HG03439 (cell line): Measurements from ENCODE around the gene ATP4A.
"Not testable (repeated sequence)": the region's sequence is repeated elsewhere in the genome, so short reads cannot be mapped to it uniquely, and the experiment has no call there.

Experiments used
- ATAC-seq: cut with Tn5 transposase; IDR thresholded peaks from one replicate; pipeline ENCODE4 v1.9.1; 2021; ENCODE audit warnings: mild to moderate bottlenecking, moderate library complexity; ENCODE audit not compliant: unreplicated experiment

The ATP4A gene

DNA sequence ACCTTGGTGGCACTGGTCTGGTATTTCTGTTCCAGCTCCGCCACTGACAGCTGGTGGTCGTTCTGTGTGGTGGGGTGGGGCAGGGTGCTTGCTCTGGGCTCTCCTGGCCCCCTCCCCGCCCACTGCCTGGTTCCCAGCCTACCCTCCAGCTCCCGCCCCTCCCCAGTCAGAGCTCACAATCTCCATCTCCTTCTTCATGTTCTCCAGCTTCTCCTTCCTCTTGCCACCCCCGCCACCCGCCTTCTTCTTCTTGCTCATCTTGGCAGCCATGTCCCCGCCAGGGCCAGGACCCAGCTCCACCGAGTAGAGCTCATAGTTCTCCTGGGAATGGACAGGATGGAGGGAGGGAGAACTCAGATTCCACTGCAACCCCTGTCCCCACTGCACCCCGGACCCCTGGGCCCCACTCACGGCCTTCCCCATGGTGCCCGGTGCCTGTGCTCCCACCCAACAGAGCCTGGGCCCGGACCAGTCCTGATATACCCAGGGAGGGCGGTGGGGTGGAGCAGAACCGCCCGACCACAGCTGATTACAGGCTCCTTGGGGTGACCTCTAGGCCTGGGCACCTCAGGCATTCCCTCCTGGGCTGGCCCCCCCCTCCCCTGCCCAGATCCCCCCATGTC, at the start of gene ATP4A:
ATP4A (minus strand) TSS at position 452 of the 623 bp plus-strand sequence; CDS start at position 423, 29 bp downstream.
- no peak for ATAC-seq

DNA sequence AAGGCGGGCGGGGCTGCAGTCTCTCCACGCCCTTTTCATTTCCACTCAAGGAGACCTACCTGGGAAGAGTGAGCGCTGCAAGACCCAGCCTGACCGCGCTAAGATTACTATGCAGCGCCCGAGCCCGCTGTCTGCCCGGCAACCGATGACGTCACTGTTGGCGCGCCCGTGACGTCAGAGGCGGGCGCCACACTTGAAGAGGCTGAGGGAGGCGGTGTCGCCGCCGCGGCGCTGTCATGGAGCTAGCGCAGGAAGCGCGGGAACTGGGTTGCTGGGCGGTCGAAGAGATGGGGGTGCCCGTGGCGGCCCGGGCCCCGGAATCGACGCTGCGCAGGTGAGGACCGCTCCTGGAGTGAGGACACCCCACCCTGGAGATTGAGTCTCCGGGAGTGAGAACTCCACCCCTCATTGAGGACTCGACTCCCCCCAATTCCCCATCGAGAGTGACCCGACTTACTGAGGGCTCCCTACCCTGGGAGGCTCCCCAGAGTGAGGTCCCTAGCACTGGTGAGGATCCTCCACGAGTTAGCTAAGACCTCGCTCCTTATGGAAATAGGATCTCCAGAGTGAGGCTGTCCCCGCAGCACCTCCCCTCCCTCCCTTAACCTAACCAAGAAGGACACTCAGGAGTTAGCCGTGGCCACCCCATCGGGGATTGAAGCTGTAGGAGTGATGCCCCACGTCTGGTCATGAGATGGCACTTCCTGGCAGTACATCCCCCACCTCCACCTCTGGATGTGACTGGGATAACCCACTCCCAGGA, 49.3 kb upstream of the ATP4A start, which contains the start of gene HAUS5:
HAUS5 (plus strand) TSS at position 177 of the 763 bp plus-strand sequence; CDS start at position 237, 60 bp downstream.
- peak; percentile 78 for ATAC-seq

GRCh38 chr19:35612224-35612558, 48.7 kb upstream of the ATP4A start:
- ATAC-seq, result no peak

GRCh38 chr19:35609851-35610353, 46.4 kb upstream of the ATP4A start:
- no peak for ATAC-seq

- no peak for ATAC-seq
Measured at GRCh38 chr19:35608251-35608650, 44.8 kb upstream of the ATP4A start.

- no peak for ATAC-seq
Measured at GRCh38 chr19:35607661-35608060, 44.2 kb upstream of the ATP4A start.

GRCh38 chr19:35607170-35607569, 43.7 kb upstream of the ATP4A start:
- ATAC-seq, result not testable (repeated sequence)

- ATAC-seq, result not testable (repeated sequence)
Measured at GRCh38 chr19:35604436-35604835, 41.0 kb upstream of the ATP4A start.

DNA sequence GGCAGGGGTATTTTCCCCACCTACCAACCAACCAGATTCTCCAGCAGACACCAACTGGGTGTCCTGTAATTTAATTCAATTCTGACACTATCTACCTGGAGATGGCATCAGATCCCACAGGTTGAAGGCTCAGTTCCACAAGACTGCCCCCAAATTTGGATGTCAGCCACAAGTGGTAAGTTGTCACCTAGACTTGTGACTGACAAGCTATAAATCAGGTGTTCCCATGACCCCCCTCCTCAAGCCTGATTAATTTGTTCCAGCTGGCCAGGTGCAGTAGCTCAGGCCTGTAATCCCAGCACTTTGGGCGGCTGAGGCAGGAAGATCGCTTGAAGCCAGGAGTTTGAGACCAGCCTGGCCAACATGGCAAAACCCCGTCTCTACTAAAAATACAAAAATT, 38.5 kb upstream of the ATP4A start:
- ATAC-seq, result no peak

GRCh38 chr19:35596366-35596999, 33.0 kb upstream of the ATP4A start:
- peak; percentile 59 for ATAC-seq

DNA sequence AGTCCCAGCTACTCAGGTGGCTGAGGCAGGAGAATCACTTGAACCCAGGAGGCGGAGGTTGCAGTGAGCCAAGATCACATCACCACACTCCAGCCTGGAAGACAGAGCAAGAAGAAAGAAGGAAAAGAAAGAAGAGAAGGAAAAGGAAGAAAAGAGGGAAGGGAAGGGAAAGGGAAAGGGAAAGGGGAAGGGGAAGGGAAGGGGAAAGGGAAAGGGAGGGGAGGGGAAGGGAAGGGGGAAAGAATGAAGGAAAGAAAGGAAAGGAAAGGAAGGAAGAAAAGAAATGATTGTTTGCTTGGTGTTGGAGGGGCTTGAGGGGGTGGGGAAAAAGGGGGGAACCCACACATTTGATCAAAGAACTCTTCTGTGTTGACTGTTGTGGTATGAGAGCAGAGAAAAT, 32.5 kb upstream of the ATP4A start:
- no peak for ATAC-seq

- ATAC-seq, result not testable (repeated sequence)
Measured at GRCh38 chr19:35595026-35595425, 31.6 kb upstream of the ATP4A start.

DNA sequence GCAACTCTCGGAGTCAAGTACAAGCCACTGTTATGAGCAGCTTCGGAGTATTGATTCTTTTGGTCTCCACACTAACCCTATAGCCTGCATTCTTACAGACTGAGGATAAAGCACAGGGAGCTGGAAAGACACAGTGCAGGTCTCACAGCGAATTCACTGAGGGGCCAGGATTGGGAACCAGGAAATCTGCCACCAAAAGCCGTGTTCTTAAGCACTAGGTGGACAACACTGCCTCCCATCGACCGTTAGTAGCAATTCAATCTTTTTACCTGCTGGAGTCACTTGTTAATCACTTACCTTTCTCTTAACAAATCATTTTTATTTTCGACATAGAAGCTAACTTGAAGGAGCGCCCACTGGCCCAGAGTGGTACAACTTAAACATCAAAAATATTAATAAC, 28.8 kb upstream of the ATP4A start:
- no peak for ATAC-seq

GRCh38 chr19:35590875-35591274, 27.4 kb upstream of the ATP4A start:
- ATAC-seq, result no peak

GRCh38 chr19:35587321-35587720, 23.9 kb upstream of the ATP4A start:
- ATAC-seq, result no peak

GRCh38 chr19:35585848-35586247, 22.4 kb upstream of the ATP4A start, which contains the start of gene PMIS2:
PMIS2 (plus strand) TSS chr19:35586173; CDS start chr19:35586260, 87 bp downstream.
- ATAC-seq, result no peak

- no peak for ATAC-seq
Measured at GRCh38 chr19:35582760-35583159, 19.3 kb upstream of the ATP4A start.

- ATAC-seq, result no peak
Measured at GRCh38 chr19:35578707-35579106, 15.2 kb upstream of the ATP4A start.

GRCh38 chr19:35577918-35578317, 14.5 kb upstream of the ATP4A start:
- ATAC-seq, result no peak

- no peak for ATAC-seq
Measured at GRCh38 chr19:35571406-35571965, 8.0 kb upstream of the ATP4A start.

DNA sequence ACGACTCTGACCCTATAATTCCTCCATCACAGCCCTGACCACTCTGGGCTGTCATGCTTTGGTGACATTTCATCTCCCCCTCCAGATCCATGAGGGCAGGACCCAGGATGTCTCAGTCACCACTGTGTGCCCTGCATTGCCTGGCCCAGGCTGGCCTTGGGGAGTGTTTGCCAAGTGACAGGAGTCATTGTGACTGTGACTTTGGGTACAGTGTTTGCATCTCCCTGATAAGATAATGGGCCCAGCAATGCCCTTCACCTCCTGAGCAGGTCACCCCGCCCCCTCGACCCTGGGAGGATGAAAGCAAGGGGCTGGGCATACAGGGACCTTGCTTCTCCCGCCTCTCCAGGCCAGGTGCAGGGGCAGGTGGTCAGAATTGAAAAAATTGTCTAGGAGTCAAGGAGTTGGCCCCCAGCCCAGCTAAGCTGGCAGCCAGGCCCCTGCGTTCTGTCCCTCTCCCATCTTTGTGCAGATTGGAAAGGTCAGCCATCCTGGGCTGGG, 5.9 kb upstream of the ATP4A start:
- ATAC-seq, result no peak
